Urothelium cell line (cell line): ENCODE results near the gene TH.

ENCODE experiments used
- DNase-seq: peaks from one replicate; pipeline ENCODE4 v3.0.0; 2011; ENCODE audit warnings: low spot score, mixed read lengths
- FAIRE-seq: peaks from 2 replicates; lab custom pipeline; 2011; peaks lifted over from hg19 to GRCh38; lab: Jason Lieb, UNC

The TH gene

DNA sequence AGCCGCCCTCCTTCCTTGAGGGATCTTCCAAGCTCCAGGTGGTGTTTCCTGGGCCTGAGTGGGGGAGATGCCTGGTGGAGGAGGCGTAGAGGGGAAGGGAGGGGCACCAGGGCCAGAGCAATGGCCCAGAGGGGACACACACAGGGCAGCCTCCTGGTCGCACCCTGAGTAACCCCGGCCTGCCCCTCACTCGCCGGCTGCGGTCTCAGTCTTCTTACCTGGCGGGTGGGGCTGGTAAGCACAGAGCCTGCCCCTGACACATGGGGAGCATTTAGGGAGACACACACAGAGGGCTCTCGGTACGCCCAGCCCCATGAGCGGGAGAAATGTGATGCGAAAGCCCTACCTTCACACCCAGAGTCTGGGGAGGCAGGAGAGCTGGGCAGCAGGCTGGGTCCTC, 56.3 kb downstream of the TH start:
- DNase-seq (no peak), FAIRE-seq (no peak)

DNA sequence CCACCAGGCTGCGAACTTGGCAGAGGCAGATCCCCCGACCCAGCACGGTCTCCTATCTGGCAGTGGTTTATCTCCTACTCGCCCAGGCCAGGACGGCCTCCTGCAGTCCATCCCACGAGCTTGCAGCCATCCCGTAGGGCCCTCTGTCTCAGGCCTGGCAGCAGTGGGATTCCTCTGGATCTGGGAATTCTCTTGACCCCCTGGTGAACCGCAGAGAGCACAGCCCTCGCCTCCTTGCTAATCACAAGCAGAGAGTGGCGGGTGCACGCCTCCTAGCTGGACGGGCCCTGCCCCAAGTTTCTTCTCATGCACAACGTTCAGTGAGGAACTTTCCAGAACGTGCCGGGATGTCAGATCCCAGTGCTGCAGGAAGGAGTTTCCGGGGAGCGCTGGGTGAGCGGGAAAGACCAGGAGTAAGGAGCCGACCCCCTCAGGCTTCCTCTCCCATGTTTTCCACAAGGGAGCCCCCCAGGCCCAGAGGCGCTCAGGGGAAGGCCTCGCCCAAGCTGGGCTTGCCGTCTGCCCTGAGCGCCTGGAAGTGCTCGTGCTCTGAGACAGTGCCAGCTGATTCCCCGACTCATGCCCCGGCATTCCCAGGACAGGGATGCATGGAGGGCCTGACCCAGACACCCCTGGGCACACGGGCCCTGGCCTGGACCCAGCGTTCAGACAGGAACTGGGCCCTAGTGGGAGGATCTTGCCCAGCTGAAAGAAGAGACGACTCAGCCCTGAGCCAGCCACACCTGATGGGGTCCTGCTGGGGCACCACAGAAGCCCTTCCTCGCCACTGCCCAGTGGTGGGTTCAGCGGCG, 57.0 kb downstream of the TH start:
- DNase-seq (no peak), FAIRE-seq (no peak)
